PC-9 (cell line): ENCODE measurements around the gene ARHGEF3.

Experiments used
- EZH2 ChIP-seq: fragments of 200-600 bp; sonication (generic); IDR thresholded peaks from 2 replicates; pipeline ENCODE4 v1.8.0; 2017; ENCODE audit warnings: antibody characterized with exemption, low read depth
- TF ChIP-seq, protein P1 (sequence below): fragments of 200-600 bp; sonication (generic); conservative IDR thresholded peaks from 2 replicates; pipeline ENCODE4 v1.6.1; 2017; ENCODE audit warnings: mixed run types, antibody characterized with exemption, mild to moderate bottlenecking, moderate library complexity

DNA sequence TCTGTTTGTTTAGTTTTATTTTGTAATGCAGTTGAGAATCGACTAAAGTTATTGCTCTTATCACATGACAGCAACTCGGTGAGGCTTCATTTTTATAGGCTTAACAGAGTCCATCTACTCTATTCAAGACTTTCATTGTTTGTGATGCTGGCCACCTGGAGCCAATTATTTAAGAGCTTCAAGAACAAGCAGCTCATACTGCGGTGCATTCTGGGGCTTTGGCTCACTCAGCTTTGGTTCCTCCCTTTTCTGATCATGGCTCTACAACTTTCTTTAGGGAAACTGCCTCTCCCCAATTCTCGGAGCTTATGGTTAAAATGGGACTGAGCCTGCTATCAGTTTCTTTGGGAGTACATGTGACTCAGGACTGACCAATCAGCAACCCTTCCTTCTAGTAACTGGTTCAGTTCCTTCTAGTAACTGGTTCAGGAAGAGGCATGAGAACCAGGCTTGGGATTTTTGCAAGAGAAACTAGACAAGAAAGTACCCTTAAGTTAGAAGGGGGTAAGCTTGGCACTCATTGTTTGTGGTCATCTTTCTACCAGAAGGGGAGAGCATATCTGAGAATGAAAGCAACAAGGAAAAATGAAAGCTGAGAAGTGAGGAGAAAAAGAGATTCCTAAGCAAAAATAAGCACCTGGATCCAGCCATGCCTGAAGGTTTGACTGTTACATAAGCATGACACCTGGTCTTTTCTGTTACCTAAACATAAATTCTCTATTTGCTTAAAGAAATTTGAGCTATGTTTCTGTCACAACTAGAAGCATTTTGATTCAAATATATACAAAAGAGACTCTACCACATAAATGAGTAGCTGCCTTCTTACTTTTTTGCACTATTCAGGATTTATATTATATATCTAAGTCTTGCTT, 24.1 kb upstream of the ARHGEF3 start:
- TF ChIP-seq, protein P1, sequence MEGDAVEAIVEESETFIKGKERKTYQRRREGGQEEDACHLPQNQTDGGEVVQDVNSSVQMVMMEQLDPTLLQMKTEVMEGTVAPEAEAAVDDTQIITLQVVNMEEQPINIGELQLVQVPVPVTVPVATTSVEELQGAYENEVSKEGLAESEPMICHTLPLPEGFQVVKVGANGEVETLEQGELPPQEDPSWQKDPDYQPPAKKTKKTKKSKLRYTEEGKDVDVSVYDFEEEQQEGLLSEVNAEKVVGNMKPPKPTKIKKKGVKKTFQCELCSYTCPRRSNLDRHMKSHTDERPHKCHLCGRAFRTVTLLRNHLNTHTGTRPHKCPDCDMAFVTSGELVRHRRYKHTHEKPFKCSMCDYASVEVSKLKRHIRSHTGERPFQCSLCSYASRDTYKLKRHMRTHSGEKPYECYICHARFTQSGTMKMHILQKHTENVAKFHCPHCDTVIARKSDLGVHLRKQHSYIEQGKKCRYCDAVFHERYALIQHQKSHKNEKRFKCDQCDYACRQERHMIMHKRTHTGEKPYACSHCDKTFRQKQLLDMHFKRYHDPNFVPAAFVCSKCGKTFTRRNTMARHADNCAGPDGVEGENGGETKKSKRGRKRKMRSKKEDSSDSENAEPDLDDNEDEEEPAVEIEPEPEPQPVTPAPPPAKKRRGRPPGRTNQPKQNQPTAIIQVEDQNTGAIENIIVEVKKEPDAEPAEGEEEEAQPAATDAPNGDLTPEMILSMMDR, result no peak
- TF ChIP-seq EZH2, result no peak
